GM21619 (cell line): ENCODE measurements around the gene ING4.

Experiments used
- ATAC-seq: cut with Tn5 transposase; IDR thresholded peaks from one replicate; pipeline ENCODE4 v1.9.1; 2021; ENCODE audit not compliant: unreplicated experiment

Gene ING4

DNA sequence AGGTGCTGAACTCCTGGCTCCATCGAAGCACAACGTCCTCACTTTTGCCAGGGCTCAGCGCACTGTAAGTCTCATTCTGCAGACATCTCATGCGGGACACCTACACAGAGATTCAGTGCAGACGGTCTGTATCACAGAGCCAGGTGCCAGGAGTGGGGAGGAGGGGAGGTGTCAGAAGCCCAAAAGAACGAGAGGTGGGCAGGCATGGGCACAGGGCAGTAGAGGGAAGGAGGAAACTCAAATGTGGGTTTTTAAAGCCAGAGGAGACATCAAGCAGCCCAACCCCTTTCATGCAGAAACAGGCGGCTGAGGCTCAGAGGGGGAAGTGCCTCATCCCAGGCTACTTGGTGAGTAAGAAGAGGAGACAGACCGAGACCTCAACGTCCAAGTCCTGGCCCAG is 24.6 kb downstream of the ING4 start:
- no peak for ATAC-seq

DNA sequence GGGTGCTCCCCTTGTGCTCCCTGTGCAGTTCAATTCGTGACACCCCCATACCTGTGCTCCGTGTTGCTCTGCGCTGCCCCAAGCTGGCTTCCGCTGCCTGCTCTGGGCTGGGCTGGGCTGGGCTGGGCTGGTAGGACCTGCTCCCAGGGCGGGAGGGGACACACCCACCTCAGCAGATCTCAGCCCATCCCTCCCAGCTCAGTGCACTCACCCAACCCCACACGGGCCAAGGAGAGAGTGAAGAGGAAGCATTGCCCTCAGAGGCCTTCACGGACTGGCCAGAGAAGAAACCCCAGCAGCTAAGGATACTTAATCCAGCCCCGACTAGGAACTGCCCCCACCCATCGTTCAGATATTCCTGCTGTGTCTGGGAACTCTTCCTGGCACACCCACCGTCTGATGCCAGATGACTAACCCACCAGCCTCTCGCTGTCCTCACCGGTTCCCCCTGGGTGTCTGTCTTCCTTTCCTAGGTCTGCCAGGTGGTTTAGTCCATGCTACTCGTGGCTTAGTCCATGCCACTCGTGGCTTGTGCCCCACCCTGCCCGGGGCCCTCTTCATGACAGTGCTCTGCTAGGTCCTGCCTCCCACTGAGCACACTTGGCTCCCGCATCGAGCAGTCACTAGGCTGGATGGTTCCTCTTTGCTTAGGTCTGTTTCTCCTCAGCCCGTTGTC is 26.9 kb downstream of the ING4 start, which contains the start of gene LPAR5:
Gene LPAR5 (minus strand): TSS at position 104 of the 676 bp plus-strand sequence. CDS start 14,711 bp downstream, outside the sequence.
- no peak for ATAC-seq

GRCh38 chr12:6635375-6635855 is 27.5 kb downstream of the ING4 start:
- peak; percentile 44 for ATAC-seq

DNA sequence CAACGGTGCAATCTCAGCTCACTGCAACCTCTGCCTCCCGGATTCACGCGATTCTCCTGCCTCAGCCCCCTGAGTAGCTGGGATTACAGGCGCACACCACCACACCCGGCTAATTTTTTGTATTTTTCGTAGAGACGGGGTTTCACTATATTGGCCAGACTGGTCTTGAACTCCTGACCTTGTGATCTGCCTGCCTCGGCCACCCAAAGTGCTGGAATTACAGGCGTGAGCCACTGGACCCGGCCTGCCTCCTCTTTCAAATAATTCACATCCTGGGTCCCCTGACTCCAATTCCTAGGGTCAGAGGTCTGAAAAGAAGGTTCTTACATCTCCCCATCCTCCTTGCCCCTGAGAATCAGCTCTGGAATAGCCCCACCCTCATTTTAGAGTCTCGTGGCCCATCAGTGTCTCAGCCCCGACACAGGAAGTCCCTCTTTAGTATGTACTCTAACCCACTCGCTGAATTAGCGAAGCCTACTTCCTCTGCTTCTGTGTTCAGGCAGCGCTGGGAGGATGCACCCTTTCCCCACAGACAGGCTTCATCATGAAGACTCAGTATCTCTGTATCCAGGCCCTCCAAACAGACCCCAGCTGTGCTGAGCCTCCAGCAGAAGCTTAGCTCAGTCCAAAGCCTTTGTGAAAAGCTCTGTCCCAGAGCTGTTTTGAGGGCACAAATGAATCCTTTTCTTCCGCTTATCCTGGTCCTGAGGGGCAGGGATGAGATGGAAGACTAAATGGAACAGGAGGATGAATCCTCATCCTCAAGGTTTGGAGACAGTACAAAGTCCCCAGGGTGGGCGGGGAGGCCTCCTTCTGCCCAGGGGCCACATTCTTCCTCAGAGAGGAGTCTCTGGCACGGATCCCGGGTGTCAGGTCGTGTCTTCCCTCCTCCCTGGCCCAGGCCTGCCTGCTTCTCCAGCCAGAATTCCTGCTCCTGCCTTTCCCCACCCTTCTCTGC is 30.6 kb downstream of the ING4 start:
- ATAC-seq = peak; percentile 66

- ATAC-seq = no peak
Observed at GRCh38 chr12:6631549-6631961, 31.4 kb downstream of the ING4 start.

DNA sequence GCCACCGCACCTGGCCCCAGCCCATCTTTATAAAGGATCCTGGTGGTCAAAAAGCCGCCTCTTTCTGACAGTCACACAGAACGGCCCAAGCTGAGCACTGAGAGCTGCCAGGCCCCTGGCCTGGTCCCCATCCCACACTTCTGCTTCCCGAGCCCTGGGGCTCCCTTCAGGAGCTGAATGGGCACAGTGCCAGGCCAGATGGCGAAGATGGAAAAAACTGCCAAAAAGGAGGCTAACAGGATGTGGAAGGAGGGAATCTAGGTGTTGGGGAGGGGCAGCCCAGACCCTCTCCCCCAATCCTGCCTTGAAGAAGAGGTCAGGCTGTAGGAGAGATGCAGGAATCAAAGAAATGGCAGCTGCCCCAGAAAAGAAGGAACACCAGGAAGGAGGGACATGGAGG is 32.2 kb downstream of the ING4 start:
- ATAC-seq = no peak

- no peak for ATAC-seq
Observed at GRCh38 chr12:6627616-6628015, 35.3 kb downstream of the ING4 start.

GRCh38 chr12:6626654-6627283 is 36.1 kb downstream of the ING4 start:
- no peak for ATAC-seq

- ATAC-seq = no peak
Observed at GRCh38 chr12:6620885-6621274, 42.0 kb downstream of the ING4 start.

- no peak for ATAC-seq
Observed at GRCh38 chr12:6620137-6620884, 42.6 kb downstream of the ING4 start.

DNA sequence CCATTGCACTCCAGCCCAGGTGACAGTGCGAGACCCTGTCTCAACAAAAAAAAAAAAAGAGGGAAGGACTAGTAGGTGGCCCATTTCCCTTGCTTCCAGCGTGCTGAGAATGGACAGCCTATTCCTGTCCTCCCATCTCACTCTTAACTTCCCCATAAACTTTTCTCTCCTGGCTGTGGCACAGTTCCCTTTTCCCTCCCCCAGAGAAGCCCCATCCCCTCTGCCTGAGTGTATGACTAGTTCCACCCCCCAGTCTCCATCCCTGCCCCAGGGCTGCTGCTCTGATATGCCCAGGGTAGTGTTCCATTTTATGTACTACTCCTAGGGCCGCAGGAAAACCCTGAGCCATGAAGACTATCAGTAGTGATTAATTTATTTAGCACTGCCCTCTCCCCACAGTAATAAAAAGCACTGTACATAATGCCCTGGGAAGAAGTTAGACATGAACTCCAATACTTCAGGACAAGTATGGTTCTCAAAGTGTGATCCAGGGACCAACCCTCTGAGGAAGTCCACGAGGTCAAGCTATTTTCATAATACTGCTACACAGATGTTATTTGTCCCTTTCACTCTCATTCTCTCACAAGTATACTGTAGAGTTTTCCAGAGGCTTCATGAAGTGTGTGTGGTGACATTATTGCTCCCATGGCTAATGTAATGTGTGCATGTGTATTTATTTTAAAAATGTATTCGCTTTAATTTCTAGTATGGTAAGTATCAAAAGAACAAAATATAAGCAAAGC is 44.3 kb downstream of the ING4 start:
- ATAC-seq = no peak

DNA sequence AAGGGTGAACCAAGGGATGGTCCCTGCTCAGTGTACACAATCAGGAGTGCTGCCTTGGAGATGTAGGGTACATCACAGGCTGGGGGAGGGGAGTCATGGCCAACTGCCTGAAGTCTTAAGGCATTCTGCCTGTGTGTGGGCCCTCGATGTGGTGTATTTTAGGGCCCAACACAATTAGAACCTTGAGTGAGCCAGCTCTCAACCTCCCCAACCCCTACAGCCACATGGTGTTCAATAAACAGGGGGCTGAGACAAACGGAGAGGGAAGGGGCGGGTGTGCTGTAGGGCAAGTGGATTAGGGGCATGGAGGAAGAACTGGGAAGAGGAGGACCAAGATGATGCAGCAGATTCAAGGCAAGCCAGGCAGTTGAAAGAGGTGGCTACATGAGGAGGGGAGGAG is 47.1 kb downstream of the ING4 start:
- no peak for ATAC-seq

DNA sequence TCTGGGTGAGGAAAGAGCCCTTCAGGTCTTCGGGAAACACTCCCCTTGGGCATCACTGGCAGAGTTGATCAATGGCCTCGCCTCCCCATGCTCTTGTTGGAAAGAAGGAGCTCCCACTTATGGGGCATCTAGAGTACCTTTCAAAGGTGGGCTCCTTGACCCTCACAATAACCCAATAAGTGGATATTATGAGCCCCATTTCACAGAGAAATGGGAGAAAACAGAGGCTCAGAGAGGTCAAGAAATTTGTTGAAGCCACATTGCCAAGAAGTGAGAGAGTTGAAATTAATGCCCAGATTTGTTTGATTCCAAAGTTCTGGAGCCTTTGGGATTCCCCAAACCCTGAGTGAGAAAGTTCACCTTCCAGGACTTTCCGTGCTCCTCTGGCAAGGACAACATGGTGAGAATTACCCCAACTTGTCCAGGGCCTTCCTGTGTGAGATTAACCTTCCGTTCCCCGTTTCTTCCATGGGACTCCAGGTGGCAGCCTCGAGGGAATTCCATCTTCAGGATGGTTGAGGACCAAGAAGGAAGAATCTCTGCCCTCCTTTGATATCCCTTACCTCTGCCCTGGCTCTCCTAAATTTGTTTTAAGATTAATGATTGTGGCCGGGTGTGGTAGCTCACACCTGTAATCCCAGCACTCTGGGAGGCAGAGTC is 48.3 kb downstream of the ING4 start:
- no peak for ATAC-seq

DNA sequence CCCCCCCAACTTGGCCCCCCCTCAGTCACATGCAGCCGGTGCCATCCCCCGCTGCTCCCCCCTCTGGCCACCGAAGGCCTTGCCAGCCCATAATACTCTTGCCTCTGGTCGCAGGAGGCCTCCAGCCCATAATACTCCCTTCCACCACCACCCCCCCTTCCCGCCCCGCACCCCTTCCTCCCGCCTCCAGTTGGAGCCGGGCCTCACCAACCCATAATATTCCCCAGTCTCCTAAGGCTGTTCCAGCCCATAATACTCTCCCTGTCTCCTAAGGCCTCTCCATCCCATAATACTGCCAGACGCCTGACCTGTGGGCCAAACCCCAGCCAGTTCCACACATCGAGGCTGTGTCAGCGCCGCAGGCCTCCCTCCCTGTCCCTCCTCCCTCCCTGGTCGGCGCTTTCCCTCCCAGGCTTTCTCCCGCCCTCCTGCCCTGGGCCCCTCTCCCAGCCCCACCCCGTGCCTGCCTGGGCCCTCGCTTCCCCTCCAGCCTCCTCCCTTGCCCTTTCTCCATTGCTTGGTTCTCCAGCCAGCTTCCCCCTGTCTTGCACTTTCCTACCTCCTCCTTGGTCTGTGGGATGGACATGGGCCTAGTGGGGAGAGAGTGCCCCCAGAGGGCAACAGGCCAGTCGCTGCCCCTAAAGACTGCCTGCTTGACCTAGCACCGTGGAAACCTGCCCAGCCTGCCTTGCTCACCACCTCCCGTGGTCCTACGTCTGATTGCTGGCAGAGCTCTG is 49.0 kb downstream of the ING4 start:
- no peak for ATAC-seq

DNA sequence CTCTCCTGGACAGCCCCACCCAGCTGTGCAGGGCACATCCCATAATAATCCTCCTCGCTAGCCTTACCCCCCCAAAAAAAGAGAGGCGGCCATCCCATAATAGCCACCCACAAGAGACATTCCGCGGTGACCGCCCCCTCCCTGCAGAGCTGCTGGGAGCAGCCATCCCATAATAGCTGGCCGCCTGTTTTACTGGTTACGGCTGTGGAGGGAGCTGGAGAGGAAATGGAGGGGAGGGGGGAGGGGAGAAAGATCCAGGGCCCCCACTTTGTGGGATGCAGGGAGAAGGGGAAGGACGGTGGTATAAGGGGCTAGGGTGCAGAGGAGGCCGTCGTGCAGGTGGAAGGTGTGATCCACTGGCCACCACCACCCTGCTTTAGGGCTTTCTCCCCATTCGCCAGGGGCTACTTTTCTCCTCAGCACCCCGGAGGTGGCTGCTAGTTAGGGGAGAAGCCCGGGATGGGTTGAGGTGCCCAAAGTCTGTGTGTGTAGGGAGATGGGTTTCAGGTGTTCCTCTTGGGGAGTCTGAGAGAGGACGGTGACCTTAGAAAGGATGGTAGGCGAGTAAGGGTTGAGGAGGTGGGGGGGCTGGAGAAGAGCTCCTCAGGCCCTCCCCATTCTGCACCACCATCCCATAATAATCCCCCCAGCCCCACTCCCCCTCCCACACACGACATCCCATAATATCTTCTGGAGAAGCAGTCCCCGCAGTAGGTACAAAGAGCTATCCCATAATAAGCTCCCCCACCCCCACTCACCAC is 49.7 kb downstream of the ING4 start:
- ATAC-seq = no peak

DNA sequence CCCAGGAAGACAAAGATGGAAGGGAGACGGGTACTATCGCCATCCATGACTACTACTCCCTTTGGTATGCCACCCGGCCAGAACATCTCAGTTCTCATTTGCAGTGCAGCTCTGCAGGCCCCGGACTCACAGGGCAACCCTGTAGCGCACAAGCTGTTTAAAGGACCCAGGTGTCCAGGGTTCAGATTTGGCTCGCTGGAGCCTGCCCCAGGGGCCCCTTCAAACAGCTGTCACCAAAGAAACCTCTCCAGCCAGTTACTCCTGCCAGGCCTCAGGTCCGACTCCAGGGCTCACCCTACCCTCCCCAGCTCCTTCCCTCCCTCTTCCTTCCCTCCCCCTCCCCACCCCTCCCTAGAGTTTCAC is 50.3 kb downstream of the ING4 start:
- ATAC-seq = no peak

DNA sequence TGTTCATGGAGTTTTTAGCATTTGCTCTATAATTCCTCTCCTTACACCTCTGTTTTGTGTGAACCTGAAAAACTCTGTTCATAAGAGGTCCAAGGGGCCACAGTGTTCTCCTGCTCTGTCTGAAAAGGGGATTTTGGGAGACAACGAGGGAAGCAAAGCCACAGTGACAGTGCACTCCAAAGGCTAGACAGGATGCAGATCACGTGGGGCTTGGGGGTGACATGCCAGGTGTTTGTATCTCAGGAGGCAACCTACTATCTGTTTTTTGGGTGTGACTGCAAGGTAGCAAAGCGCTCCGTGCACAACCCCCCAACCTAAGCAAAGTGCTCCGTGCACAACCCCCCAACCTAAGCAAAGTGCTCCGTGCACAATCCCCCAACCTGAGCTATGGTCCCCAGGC is 50.7 kb downstream of the ING4 start:
- no peak for ATAC-seq

- no peak for ATAC-seq
Observed at GRCh38 chr12:6608592-6609281, 54.2 kb downstream of the ING4 start.
